Panc1 (cell line): Measurements from ENCODE around the gene HSFX3.
"Not testable (repeated sequence)": the region's sequence is repeated elsewhere in the genome, so short reads cannot be mapped to it uniquely, and the experiment has no call there.

Experiments
- POLR2AphosphoS5 ChIP-seq: IDR thresholded peaks from 2 replicates; pipeline ENCODE4 v1.6.1; 2012; ENCODE audit warnings: mild to moderate bottlenecking, low read depth, low read length, moderate library complexity
- SIN3A ChIP-seq: IDR thresholded peaks from 2 replicates; pipeline ENCODE4 v1.6.1; 2012; ENCODE audit warnings: low read depth, mild to moderate bottlenecking, low read length, moderate library complexity, borderline replicate concordance; ENCODE audit not compliant: insufficient read depth
- TF ChIP-seq, protein P1 (sequence below): fragments of 450-650 bp; IDR thresholded peaks from 2 replicates; pipeline ENCODE4 v1.5.1; 2017; ENCODE audit warnings: mild to moderate bottlenecking
- TF ChIP-seq, protein P2 (sequence below), 2 experiments: IDR thresholded peaks; 2 replicates each; pipeline ENCODE4 v1.6.1; 2011 to 2012; ENCODE audit warnings: low read depth in 2 of 2, control low read depth in 1 of 2, low read length in 1 of 2, mild to moderate bottlenecking in 1 of 2, moderate library complexity in 1 of 2; ENCODE audit not compliant: insufficient read depth in 1 of 2

DNA sequence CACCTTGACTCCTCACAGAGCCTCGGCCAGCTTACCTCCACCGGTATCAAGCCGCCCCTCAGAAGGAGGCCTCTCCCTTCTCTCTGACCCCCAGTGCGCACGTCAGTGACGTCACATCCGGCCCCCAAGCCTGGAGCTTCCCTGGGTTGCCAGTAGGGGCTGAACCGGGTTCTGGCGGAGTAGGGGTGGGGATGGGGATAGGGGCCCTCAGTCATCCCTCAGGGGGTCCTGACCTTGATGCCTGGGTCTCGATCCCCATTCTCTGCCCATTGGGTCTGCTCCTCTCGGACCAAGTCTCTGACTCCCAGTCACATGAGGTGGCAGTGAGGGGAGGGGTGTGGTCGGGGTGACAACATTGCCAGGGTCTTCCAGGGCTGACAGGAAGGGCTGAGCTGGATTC, 37.6 kb upstream of the HSFX3 start, which contains the start of gene MAGEA9B:
- TF ChIP-seq, protein P1, sequence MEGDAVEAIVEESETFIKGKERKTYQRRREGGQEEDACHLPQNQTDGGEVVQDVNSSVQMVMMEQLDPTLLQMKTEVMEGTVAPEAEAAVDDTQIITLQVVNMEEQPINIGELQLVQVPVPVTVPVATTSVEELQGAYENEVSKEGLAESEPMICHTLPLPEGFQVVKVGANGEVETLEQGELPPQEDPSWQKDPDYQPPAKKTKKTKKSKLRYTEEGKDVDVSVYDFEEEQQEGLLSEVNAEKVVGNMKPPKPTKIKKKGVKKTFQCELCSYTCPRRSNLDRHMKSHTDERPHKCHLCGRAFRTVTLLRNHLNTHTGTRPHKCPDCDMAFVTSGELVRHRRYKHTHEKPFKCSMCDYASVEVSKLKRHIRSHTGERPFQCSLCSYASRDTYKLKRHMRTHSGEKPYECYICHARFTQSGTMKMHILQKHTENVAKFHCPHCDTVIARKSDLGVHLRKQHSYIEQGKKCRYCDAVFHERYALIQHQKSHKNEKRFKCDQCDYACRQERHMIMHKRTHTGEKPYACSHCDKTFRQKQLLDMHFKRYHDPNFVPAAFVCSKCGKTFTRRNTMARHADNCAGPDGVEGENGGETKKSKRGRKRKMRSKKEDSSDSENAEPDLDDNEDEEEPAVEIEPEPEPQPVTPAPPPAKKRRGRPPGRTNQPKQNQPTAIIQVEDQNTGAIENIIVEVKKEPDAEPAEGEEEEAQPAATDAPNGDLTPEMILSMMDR, result not testable (repeated sequence)
- not testable (repeated sequence) for TF ChIP-seq POLR2AphosphoS5, SIN3A
- TF ChIP-seq, protein P2, sequence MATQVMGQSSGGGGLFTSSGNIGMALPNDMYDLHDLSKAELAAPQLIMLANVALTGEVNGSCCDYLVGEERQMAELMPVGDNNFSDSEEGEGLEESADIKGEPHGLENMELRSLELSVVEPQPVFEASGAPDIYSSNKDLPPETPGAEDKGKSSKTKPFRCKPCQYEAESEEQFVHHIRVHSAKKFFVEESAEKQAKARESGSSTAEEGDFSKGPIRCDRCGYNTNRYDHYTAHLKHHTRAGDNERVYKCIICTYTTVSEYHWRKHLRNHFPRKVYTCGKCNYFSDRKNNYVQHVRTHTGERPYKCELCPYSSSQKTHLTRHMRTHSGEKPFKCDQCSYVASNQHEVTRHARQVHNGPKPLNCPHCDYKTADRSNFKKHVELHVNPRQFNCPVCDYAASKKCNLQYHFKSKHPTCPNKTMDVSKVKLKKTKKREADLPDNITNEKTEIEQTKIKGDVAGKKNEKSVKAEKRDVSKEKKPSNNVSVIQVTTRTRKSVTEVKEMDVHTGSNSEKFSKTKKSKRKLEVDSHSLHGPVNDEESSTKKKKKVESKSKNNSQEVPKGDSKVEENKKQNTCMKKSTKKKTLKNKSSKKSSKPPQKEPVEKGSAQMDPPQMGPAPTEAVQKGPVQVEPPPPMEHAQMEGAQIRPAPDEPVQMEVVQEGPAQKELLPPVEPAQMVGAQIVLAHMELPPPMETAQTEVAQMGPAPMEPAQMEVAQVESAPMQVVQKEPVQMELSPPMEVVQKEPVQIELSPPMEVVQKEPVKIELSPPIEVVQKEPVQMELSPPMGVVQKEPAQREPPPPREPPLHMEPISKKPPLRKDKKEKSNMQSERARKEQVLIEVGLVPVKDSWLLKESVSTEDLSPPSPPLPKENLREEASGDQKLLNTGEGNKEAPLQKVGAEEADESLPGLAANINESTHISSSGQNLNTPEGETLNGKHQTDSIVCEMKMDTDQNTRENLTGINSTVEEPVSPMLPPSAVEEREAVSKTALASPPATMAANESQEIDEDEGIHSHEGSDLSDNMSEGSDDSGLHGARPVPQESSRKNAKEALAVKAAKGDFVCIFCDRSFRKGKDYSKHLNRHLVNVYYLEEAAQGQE (IDR thresholded peaks at IDR 0.05; ENCODE audit: insufficient read depth in 1 of 2, low read depth in 2 of 2, low read length in 1 of 2), result not testable (repeated sequence)
